Activated CD4-positive, alpha-beta T cell treated with anti-CD3 and anti-CD28 coated beads, Interleukin-2, amount 10 ng/mL, durations not matched to agents 24 days and 14 days (primary cell): Measurements from ENCODE around the gene BNC2. TPM values are rescaled to one million over a fixed set of nuclear protein-coding genes. Genes with fewer than 3 reads are reported as not detected.

Source experiments
- DNase-seq: peaks from one replicate; pipeline ENCODE4 v3.0.0; 2022
- H3K27ac Mint-ChIP-seq: one replicate; pipeline ENCODE4 v1.8.0; 2022; ENCODE audit warnings: mild to moderate bottlenecking, mixed read lengths
- H3K27me3 Mint-ChIP-seq: one replicate; pipeline ENCODE4 v1.8.0; 2022; ENCODE audit warnings: mixed read lengths
- H3K36me3 Mint-ChIP-seq: one replicate; pipeline ENCODE4 v1.8.0; 2022; ENCODE audit warnings: low read depth, mild to moderate bottlenecking, mixed read lengths
- H3K4me1 Mint-ChIP-seq: one replicate; pipeline ENCODE4 v1.8.0; 2021; ENCODE audit warnings: mixed read lengths
- H3K4me3 Mint-ChIP-seq: one replicate; pipeline ENCODE4 v1.8.0; 2022; ENCODE audit warnings: mild to moderate bottlenecking, moderate library complexity, mixed read lengths
- H3K9me3 Mint-ChIP-seq: one replicate; pipeline ENCODE4 v1.8.0; 2021; ENCODE audit warnings: mixed read lengths
- intact Hi-C: fragments of 100-400 bp; cut with micrococcal nuclease; formaldehyde crosslinking; loops from one replicate; pipeline ENCODE4 v1.15.1; 2023
- total RNA-seq: library from RNA; stranded (reverse); gene quantifications from 2 replicates; pipeline ENCODE4 v1.2.3, GENCODE V29; 2022

The BNC2 gene
- total RNA-seq, 1 donor from 2014 or later: not detected

DNA sequence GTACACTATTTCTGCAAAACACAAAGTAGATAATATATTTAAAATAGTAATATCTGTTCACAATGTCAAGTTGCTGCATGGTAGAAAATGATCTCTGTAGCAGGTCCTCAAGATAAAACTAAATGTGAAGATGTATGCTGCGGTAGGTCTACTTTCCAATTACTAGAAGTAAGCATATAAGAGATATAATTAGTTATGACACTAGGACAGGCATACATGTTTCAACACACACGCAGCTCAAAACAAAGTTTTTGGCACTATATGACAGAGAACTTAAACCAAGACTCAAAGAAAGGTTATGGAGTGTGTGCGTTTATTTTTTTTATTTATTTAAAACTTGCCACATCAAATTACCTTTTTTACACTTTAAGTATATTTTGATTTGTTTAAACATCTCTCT, 23.5 kb downstream of the BNC2 start:
- Mint-ChIP-seq H3K9me3 (no peaks in the 10 kb centered on the region), H3K36me3 (no peaks in the 10 kb centered on the region), H3K4me3 (no peak overlapping the region), H3K27me3 (no peaks in the 10 kb centered on the region), H3K4me1 (no peaks in the 10 kb centered on the region), H3K27ac (no peak overlapping the region)
- DNase-seq: no peak
- intact Hi-C loops: no loop called here

DNA sequence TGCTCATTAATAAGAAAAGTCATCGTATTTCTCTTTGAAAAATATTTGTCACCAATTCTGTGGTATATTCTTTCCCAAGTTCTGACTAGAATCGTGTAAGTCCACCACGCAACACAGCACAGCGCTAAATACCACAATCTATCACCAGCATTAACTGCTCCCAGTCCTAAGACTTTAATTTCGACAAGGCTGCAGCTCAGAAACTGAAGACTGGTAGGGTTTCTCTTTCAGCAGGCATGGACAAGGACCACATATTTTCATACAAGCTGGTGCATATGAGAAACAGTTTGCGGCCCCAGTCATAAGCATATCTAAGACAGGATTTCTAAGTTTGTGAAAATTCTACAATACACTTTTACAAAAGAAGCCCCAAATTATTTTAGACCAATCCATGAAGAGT, 24.1 kb downstream of the BNC2 start:
- intact Hi-C loops: no loop called here
- no peak overlapping the region for H3K4me3 Mint-ChIP-seq
- H3K4me1 Mint-ChIP-seq: no peaks in the 10 kb centered on the region
- no peaks in the 10 kb centered on the region for H3K9me3 Mint-ChIP-seq
- H3K36me3 Mint-ChIP-seq: no peaks in the 10 kb centered on the region
- no peak for DNase-seq
- no peaks in the 10 kb centered on the region for H3K27me3 Mint-ChIP-seq
- no peak overlapping the region for H3K27ac Mint-ChIP-seq

DNA sequence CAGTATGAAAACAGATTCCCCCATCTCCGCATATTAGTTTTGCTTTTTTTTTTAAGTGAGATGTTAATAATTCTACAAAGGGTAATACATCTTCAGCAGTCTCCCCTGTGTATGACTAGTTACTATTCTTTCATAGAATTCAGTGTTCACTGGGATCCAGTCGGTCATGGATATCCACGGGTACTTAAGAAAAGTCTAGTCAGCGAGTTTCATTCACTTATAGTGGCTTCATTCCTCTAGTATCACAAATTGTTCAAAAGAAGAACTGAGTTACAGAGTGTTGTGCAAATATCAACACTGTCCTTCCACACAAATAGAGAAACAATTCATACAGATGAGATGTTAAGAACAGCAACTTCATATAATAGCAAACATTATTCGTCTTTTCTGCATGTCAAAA, 35.7 kb downstream of the BNC2 start:
- intact Hi-C loops: no loop called here
- Mint-ChIP-seq H3K36me3 (no peaks in the 10 kb centered on the region), H3K27me3 (no peaks in the 10 kb centered on the region), H3K27ac (no peak overlapping the region), H3K4me3 (no peak overlapping the region), H3K4me1 (no peaks in the 10 kb centered on the region), H3K9me3 (peaks cover 3% of the 10 kb centered on the region)
- no peak for DNase-seq

DNA sequence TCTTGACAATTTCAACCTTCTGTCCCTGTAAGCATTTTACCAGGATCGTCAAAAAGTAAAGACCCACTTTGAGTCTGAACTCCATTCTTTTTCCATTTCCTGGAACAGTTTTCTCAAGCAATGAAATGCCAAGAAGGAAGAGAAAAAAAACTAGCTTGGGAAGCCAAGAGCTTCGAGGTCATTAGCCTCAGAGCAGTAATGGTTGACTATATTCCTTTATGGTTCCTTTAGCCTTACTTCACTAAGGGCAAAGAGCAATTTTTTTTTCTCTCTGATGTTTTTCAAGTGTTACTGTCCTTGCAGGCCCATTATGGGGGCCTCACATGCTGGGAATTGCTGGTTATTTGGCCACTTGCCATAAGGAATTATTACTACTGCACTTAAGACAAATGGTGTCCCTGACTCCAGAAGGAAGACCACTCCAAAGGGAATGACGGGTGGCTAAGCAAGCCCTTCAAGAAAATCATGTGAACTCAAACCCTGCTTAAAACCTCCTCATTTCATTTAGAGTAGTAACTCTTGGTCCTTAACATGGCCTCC, 37.1 kb downstream of the BNC2 start:
- peaks cover 5% of the 10 kb centered on the region for H3K27me3 Mint-ChIP-seq
- intact Hi-C loops: no loop called here
- no peaks in the 10 kb centered on the region for H3K4me1 Mint-ChIP-seq
- no peak for DNase-seq
- H3K9me3 Mint-ChIP-seq: peaks cover 3% of the 10 kb centered on the region
- no peak overlapping the region for H3K4me3 Mint-ChIP-seq
- no peak overlapping the region for H3K27ac Mint-ChIP-seq
- H3K36me3 Mint-ChIP-seq: no peaks in the 10 kb centered on the region

DNA sequence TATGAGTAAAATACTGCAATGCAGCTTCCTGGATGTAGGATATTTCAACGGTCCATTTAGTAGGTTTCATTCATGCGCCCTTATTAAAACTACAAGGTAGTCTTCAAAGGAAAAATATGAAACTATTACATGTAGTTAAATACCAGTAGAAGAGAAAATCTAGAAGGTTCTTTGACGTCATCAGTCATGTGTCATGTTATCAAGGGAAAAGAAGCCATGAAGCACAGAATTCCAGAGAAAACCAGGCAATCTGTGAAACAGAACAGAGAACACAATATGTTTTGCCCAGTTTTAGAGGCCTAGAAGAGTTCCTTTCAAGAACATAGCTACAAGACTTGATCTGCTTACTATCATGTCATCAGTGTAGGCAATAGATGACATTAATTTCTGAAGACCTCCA, 38.4 kb downstream of the BNC2 start:
- Mint-ChIP-seq H3K27ac (no peak overlapping the region), H3K4me1 (no peaks in the 10 kb centered on the region), H3K4me3 (no peak overlapping the region), H3K27me3 (peaks cover 5% of the 10 kb centered on the region), H3K9me3 (peaks cover 3% of the 10 kb centered on the region), H3K36me3 (no peaks in the 10 kb centered on the region)
- intact Hi-C loops: no loop called here
- no peak for DNase-seq

DNA sequence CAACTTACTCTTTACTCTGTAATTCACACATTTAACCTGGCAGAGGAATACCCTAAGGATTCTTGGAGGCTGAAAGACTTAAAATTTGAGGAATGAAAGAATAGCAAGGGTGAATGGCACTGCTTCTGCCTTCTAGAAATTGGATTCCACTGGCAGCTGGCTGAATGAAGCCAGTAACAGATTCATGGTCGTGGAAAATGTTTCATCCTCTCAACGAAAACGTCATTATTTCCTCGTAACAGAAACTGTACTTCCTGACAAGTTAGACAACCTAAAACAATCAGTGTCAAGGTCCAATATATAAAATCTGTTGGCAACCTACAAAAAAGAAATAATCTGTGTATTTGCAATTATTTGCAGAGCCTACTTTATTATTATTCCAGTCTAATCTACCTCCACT, 39.7 kb downstream of the BNC2 start:
- Mint-ChIP-seq H3K36me3 (no peaks in the 10 kb centered on the region), H3K27ac (no peak overlapping the region), H3K4me1 (no peaks in the 10 kb centered on the region), H3K9me3 (peaks cover 3% of the 10 kb centered on the region), H3K4me3 (no peak overlapping the region), H3K27me3 (peaks cover 5% of the 10 kb centered on the region)
- DNase-seq: no peak
- intact Hi-C loops: no loop called here

DNA sequence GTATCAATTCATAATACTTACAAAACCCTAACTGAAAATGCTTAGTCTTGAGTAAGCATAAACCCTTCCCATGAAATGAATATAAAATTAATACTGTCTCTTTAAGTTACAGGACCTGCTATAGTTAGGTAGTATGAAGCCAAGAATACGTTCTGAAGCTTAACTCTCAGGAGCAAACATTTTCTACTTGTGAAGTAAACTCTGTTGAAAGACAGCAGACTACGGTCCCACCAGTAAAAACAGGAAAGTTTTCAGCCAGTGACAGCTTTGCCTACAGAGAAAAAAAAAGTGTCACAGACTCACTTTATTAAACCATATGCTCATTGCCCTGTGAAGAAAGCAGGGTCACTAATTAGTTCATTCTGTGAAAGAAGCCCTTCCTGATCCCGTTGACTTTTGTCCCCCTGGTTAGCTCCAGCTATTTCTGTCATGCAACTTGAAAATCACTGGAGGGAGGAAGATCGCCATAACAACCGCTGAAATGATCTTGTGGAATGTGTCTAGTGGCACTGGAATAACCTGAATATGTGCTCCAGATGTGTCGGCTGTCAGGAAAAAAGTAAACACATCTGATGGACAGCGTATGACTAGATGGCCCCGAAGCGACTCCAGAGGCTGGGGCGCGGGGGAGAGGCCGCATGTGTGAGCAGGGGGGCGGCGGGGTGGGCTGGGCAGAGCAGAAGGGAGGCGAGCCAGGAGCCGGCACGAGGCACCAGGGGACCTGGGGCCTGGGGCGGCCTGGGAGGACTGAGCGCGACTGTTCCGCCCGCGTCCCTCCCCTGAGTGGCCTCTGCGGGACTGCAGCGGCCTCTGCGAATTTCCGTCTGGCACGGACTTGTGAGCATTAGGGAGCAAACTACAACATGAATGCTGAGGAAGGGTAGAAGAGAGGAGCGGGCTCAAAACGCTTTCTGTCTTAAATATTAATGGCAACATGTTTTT, 41.9 kb downstream of the BNC2 start:
- no peak for DNase-seq
- no peak overlapping the region for H3K27ac Mint-ChIP-seq
- H3K9me3 Mint-ChIP-seq: peaks cover 3% of the 10 kb centered on the region
- peaks cover 5% of the 10 kb centered on the region for H3K27me3 Mint-ChIP-seq
- H3K36me3 Mint-ChIP-seq: no peaks in the 10 kb centered on the region
- intact Hi-C loops: no loop called here
- H3K4me3 Mint-ChIP-seq: no peak overlapping the region
- H3K4me1 Mint-ChIP-seq: no peaks in the 10 kb centered on the region

DNA sequence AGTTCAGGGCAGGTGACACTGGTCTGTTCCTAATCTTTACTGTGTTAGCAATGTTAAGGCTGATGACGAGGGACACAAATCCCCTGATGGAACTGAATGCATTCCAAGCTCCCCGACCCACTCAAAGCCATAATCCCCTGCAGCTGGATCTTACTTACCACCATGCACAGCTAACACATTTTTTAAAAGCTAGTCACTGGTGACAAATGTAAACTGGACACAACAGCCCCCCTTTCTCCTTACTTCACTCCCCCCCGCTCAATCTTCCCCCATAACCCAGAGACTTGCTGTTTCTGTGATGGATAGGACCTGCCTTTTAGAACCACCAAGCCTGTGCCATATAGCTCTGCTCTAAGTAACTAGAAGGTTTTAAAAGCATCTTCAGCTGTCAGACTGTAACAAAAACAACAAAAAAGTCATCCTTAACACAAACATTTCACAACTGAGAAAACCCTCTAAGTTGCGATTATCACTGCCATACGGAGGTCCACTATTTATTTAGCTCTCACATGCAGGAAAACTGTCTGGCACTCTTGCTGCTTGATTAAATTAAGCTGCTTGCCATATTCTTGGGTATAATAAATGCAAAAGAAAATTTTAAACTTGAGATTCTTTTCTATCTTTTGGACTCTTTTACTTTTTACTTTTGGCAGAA, 44.4 kb downstream of the BNC2 start:
- H3K4me1 Mint-ChIP-seq: no peaks in the 10 kb centered on the region
- H3K4me3 Mint-ChIP-seq: no peak overlapping the region
- H3K27ac Mint-ChIP-seq: no peak overlapping the region
- H3K9me3 Mint-ChIP-seq: no peaks in the 10 kb centered on the region
- peaks cover 5% of the 10 kb centered on the region for H3K27me3 Mint-ChIP-seq
- intact Hi-C loops: no loop called here
- no peaks in the 10 kb centered on the region for H3K36me3 Mint-ChIP-seq
- no peak for DNase-seq

DNA sequence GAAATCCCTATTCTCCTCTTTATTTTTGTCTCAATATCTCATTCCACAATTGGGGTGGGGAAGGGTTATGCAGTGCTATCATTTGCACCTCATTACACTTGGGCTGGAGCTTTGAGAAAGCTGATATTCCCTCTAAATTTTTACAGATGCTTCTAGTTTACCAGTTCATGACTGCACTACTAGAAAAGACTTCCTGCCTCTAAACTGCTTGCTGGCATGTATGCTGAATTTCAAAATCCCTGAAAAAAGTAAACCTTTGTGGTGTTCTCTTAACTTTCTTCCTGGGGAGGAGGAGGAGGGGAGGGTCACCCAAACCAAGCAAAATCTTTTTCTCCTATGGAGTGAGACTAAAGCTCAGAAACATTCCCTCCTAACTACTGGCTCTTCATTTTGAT, 45.1 kb downstream of the BNC2 start:
- peaks cover 5% of the 10 kb centered on the region for H3K27me3 Mint-ChIP-seq
- intact Hi-C loops: no loop called here
- no peaks in the 10 kb centered on the region for H3K9me3 Mint-ChIP-seq
- no peaks in the 10 kb centered on the region for H3K4me1 Mint-ChIP-seq
- no peak overlapping the region for H3K27ac Mint-ChIP-seq
- no peak overlapping the region for H3K4me3 Mint-ChIP-seq
- H3K36me3 Mint-ChIP-seq: no peaks in the 10 kb centered on the region
- DNase-seq: no peak

DNA sequence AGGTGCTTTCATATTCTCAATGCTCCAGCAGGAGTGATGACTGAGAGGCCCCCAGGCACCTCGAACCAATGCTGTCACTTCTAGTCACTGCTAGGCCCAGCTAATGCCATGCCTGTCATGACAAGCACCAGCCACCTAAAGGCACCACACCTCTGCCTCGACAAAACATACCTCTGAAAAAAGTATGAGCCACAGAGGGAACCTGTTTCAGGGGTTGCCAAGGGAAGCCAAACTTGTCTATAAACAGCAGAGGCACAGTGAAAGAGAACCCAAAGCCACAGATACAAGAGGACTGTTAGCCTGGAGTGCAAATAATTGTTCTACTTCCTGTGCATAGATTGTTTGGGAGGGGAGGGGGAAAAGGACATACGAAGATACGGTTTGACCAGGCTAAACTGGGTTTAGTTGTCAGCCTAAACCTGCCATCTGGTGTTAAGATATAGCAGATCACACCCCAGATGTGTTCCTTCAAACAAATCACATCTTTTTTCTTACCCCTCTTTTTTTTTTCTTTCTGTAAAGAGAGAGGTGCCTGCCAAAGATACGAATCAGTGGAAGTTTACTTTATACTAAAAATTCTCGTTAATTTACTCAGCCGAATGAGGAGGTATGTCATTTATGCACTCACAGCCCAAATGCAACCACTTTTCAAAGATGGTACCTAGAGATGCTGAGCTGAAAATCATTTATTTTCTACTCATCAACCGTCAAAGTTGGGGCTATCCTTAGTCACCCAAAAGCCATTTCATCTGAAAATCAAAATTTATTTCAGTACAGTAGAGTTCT, 45.7 kb downstream of the BNC2 start:
- Mint-ChIP-seq H3K27me3 (peaks cover 5% of the 10 kb centered on the region), H3K4me3 (no peak overlapping the region), H3K4me1 (no peaks in the 10 kb centered on the region), H3K36me3 (no peaks in the 10 kb centered on the region), H3K27ac (no peak overlapping the region), H3K9me3 (no peaks in the 10 kb centered on the region)
- intact Hi-C loops: no loop called here
- no peak for DNase-seq

DNA sequence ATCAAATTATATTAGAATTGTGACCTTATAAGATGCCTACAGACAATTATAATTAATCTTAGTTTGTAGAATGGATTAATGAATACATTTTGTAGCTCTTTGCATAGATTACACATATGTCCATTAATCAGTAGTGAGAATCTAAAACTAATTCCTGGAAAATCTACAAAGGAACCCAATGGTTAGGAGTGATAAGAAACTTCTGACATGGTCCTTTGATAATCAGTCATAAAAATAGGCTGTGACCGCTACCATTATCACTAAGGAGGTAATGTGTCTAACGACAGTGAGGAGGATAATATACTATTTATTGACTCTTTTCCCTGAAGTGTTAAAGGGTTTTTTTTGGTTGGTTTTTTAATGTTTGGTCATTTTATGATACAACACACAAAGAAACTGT, 46.6 kb downstream of the BNC2 start:
- intact Hi-C loops: no loop called here
- no peak overlapping the region for H3K4me3 Mint-ChIP-seq
- no peak for DNase-seq
- no peaks in the 10 kb centered on the region for H3K36me3 Mint-ChIP-seq
- H3K4me1 Mint-ChIP-seq: no peaks in the 10 kb centered on the region
- no peaks in the 10 kb centered on the region for H3K9me3 Mint-ChIP-seq
- H3K27me3 Mint-ChIP-seq: peaks cover 3% of the 10 kb centered on the region
- no peak overlapping the region for H3K27ac Mint-ChIP-seq

DNA sequence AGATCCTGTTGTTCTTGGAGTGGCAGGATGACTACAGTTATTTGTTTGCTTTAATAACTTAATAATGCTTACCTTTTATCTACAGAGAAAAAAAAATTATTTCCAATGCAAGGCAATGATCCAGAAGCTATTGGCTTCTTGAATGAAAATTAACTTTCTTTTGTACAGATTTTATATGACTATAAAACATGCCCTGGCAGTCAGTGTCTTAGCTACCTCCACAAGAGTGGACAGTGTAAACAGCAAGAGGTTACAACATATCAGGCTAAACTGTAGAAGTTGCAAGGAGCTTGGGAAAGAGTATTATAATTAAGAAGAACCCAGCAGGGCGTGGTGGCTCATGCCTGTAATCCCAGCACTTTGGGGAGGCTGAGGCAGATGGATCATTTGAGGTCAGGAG, 49.1 kb downstream of the BNC2 start:
- Mint-ChIP-seq H3K27ac (no peak overlapping the region), H3K27me3 (no peaks in the 10 kb centered on the region), H3K36me3 (no peaks in the 10 kb centered on the region), H3K9me3 (no peaks in the 10 kb centered on the region), H3K4me1 (no peaks in the 10 kb centered on the region), H3K4me3 (no peak overlapping the region)
- intact Hi-C loops: no loop called here
- no peak for DNase-seq

DNA sequence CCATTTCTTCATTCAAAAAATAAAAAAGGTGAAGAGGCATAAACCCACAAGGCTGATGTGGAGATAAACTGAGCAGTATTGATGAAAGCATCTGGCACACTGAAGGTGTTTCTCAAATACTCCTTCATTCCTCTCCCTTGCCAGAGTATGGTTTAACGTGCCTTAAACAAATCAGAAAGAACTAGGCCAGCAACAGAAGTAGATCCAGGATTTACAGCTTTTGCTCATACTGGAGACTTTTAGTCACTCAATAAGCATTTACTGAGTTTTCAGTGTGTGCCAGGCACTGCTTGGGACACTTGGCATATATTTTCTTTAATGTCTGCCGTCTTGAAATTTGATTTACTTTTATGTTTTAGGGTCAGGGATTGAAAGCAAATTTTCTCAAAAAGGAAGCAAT, 53.0 kb downstream of the BNC2 start:
- Mint-ChIP-seq H3K4me1 (no peaks in the 10 kb centered on the region), H3K27ac (no peak overlapping the region), H3K9me3 (no peaks in the 10 kb centered on the region), H3K27me3 (no peaks in the 10 kb centered on the region), H3K4me3 (no peak overlapping the region), H3K36me3 (no peaks in the 10 kb centered on the region)
- no peak for DNase-seq
- intact Hi-C loops: no loop called here

DNA sequence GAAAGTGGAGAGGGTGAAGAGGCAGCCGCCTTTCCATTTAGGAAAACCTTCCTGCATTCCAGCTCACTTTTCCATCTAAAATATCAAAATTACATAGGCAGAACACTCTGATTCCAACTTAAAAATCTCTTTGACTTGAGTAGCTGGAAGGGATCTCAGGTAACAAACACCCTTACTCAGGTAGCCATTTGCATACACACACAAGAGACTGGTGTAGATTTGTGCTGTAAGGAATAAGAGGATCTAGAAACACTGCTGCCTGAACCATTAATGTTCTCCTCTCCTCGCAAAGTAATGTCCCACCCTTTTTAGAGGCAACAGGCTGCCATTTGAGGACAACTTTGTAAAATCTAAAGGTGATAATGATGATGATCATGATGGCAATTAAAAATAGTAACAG, 53.5 kb downstream of the BNC2 start:
- Mint-ChIP-seq H3K27ac (no peak overlapping the region), H3K9me3 (no peaks in the 10 kb centered on the region), H3K4me1 (no peaks in the 10 kb centered on the region), H3K36me3 (no peaks in the 10 kb centered on the region), H3K27me3 (no peaks in the 10 kb centered on the region), H3K4me3 (no peak overlapping the region)
- intact Hi-C loops: no loop called here
- DNase-seq: no peak
